GM15510 (cell line): ENCODE measurements around the gene PRR7.

Experiments
- POLR2A ChIP-seq: IDR thresholded peaks from 3 replicates; pipeline ENCODE4 v1.6.1; 2011; ENCODE audit warnings: borderline replicate concordance; ENCODE audit not compliant: insufficient read length; ENCODE audit errors: extremely low read depth

Gene PRR7

DNA sequence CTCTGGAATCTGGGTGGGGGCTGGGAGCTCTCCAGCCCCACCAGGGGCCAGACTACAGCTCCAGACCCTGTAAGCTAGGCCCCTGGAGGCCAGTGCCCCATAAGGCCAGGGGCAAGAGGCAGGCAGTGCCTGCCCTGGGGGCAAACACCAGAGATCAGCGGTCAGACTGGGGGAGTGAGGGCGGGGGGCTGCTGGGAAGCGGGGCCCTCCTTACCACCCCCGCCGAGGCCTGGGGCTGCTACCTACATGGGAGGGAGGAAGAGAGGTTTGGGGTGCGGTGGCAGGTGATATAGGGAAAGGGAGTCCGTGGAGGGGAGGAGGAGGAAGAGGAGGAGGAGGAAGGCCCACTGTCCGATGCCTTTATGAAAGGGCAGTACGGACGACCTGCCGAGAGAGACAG, 12.7 kb downstream of the PRR7 start:
- no peak for TF ChIP-seq POLR2A

DNA sequence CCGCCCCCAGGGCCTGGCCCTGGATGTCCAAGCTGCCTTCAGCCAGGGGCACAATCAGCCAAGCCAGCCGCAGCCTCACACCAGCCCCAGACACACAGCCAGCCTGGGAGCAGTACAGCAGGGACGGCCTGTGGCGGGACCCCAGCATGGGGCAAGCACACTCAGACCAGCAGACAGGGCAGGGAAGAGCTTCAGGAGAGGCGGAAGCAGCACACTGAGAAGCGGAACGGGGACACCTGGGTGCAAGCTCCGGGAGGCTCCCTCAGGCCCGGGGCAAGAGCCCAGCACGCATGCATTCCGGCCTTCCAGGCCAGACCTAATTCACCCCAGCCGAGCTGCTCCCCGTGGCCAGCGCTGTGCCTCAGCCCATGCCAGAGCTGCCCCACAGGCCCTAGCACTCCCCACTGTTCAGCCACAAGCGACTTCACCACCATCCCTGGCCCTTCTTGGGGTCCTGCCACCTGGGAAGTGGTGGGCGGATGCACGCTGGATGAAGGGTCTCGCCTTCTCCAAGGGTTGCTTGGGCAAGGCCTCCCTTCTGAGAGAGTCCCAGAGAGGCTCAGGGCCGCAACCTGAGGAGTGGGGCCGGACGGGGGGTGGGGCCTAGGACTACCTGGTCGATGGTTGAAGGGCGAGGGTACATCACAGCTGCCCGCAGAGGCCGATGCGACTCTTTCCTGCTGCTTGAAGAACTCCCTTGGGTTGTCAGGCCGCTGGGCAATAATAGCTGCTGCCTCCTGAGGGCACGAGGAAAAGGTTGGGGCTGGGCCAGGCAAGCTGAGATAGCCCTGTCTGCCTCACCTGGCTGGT, 13.4 kb downstream of the PRR7 start:
- no peak for TF ChIP-seq POLR2A

DNA sequence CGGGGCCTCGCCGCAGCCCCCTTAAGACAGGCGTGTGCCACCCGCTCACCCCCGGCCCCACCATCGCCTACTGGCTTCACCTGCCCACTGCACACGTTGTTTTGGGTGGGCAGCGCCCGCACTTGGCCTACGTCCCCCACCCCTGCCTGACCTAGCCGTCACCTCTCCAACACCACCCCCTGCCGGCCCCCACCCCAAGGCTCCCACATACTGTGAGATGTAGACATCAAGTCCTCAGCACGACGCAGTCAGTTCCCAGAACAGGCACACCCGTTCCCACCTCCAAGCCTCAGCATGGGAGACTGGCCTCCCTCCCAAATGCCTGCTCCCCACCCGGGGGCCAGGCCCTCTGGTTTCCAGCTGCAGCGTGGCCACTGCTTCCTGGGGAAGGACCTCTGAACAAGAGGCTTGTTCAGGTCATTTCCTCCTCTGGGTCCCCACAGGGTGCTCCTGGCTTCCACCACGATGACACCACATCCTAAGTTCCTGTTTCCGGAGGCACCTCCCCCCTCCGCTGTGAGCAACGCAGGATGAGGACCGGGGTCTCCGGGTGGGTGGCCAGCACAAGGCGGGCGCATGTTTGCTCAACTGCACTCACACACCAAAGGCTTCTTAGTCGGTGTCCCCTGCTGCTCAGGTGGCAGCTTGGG, 15.5 kb downstream of the PRR7 start:
- TF ChIP-seq POLR2A = no peak

DNA sequence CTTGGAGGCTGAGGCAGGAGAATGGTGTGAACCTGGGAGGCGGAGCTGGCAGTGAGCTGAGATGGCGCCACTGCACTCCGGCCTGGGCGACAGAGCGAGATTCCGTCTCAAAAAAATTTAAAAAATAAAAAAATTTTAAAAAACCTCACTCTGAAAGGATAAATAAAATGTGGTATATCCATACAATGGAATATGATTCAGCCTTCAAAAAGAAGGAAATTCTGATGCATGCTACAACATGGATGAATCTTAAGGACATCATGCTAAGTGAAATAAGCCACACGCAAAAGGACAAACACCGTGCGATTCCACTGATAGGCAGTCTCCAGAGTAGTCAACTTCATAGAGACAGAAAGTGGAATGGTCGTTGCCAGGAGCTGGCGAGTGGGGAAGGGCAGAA, 18.4 kb downstream of the PRR7 start:
- TF ChIP-seq POLR2A = no peak

DNA sequence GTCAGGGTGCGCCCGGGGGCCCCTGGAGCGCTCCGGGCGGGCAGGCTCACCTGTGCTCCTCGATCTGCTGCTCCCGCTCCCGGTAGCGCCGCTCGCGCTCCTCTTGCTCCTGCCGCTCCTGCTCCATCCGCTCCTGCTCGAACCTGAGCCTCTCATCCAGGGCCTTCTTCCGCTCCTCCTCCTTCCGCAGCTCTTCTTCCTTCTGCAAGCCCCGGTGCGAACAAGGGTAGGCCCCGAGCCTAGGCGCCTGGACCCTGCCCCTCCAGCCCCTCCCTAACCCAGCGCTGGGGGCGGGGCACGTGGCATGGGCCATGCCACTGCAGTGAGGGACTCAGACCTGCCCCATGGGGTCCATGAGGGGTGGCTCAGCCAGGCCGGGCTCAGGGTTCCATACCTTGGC, 20.2 kb downstream of the PRR7 start:
- no peak for TF ChIP-seq POLR2A

DNA sequence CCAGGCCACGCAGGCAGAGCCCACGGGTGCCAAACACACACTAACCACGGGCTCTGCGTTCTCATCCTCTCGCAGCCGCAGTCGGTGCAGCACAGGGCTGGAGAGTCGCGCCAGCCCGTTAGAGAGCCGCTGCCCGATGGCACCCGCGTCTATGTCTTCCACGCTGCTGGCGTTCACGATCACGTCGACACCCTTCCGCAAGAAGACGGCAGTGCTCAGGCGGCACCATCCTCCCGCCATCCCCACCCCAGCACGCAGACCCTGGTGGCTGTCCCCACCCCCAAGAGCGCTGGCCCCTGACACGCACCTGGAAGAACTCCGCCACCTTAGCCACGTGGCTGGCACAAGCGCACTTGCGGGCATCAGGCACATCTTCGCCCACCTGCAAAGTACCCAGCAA, 20.8 kb downstream of the PRR7 start:
- no peak for TF ChIP-seq POLR2A

DNA sequence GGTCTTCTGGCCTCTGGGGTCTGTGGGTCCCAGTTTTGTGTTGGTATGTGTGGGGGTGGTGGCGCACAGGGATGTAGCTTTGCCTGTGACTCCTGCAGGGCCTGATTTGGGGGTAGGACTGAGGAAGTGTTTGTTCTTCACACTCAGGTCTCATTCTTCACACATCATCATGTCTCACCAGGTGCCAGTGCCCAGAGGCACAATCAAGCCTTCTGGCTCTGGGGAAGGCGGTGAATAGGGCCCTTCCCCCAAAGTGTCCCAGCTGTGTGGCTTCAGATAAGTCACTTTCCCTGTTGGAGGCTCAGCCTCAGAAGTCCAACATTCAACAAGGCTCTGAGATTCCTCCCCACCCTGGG, 21.7 kb downstream of the PRR7 start:
- no peak for TF ChIP-seq POLR2A

DNA sequence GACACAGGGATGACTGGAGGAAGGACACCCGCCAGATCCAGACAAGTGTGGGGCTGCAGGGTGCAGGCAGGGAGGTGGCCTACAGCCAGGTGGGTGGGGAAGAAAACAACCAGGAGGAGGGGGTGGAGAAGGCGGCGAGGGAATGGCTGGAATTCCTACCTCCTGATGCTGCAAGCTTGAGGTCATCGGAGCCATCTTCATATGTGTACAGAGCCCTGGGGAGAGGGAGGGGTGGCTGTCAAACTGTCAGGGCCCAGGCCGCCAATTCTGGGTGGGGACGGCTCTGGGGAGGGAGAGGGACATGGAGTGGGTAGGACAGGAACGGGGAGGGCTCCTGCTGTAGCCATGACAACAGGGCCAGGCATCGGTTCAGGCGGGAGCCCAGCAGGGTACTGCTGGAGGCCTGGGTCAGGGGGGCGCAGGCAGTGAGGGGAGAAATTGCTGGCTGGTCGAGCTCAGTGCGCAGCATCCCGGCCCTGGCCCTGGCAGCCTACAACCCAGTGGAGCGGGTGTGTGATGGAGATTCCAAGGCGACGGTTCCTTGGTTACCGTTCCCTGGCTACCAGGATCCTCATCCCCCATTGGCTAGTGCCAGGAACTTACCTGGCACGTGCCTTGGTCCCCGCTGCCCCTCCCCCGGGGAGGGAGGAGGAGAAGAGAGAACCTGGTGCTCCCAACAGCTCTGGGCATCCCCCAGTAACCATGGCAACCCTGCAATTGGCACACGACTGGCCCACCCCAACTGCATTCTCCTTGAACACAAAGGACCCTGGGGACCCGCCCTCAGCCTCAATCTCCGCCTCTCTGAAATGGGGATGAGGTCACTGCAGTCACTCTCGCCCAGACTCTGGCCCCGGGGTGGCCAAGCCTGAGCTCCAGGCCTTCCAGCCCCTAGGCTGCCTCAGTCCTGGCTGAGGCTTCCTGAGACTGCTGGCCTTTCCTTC, 22.3 kb downstream of the PRR7 start:
- TF ChIP-seq POLR2A = no peak

DNA sequence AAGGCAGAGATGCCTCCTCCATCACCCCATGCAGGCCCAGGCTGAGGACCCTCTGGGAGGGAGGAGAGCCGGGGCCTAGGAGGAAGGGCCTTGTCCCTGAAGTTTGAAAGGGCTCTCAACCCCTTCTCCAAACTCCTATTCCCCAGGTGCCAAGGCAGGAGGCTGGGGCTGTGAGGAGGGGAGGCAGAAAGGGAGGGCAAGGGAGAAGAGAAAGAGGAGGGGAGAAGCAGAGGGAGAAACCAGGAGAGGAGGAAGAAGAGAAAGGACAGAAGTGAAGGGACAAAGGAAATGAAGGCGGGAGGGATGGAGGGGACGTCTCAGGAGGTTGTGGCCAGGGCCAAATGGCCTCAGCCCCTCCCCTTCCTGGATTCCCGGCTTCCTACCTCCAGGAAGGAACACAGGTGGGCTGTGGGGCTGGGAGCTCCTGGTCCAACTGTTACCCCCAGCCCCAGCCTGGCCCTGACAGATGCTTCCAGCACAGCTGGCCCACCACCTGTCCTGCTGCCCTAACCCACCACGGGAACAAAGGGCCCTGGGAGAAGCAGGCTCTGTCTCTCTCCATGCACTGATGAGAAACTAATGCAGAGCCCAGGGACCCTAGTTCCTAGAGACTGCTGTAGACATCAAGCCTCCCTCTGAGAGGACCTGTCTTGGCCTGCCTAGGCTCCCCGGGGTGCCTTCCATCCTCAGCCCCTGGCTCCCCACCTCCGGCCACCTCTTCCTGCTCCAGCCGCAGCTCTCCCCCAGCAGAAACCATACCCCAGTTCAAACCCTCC, 23.3 kb downstream of the PRR7 start:
- TF ChIP-seq POLR2A = no peak

DNA sequence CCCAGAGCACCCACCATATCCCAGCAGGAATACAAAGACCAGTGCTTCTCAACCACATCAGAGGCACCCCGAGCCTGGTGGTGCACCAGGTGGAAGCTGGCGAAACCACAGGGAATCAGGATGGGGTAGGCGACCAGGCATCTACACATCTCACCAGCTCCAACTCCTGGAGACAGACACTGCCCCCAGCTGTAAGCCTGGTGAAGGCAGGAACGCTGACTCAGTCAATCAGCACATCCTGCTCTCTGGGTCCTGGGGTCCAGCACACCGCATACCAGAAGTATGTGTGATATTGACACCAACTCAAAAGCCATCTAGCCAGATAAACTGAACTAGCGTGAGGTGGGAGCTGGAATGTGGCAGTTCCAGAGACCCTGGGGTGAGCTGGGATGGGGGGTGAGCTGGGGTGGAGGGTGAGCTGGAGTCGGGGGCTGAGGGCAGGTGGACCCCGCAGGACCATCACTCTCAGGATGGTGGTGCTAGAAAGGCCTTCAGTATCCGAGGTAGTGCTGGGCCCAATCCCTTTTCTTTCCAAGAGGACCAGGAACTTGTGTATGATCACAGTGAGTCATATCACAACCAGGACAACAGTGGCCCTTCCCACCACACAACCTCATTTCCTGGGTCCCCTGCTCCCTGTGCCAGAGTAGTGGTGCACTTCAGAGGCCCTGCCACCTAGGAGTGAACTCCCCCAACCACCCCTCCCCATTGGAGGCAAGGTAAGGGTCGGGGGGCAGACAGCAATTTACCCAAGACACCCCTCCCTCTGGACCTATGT, 24.3 kb downstream of the PRR7 start:
- no peak for TF ChIP-seq POLR2A

DNA sequence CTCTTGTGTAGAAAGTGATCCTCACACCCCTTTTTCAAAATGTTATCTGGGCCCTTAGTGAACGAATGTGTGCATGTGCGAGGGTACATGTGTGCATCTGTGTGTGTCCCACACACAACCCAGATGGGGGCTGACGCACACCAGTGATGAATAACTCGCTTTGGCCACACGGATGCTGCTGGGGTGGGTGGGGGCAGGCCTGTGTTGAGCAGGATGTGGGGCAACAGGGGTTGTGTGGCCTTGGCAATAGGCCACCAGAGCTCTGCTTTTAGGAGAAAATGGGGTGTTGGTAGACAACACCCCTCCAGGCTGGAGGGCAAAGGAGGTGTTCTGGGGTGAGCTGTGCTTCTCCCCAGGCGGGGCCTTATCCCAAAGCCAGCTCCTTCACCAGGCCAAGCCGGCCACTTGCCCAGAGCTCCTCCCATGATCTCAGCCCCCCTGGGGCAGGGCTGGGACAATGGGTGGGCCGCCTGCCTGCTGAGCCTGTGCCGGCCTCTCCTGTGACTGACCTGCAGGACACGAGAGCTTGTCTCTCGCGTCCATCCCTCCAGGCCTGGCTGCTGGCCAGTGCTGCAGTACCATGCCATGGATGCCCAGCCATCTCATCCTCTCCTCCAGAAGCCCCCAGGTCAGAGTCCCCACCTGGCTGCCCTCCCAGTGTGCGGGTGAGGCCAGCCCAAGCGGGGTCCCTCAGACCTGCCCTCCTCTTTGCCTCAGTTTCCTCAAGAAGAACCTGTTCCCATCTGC, 25.2 kb downstream of the PRR7 start:
- no peak for TF ChIP-seq POLR2A

DNA sequence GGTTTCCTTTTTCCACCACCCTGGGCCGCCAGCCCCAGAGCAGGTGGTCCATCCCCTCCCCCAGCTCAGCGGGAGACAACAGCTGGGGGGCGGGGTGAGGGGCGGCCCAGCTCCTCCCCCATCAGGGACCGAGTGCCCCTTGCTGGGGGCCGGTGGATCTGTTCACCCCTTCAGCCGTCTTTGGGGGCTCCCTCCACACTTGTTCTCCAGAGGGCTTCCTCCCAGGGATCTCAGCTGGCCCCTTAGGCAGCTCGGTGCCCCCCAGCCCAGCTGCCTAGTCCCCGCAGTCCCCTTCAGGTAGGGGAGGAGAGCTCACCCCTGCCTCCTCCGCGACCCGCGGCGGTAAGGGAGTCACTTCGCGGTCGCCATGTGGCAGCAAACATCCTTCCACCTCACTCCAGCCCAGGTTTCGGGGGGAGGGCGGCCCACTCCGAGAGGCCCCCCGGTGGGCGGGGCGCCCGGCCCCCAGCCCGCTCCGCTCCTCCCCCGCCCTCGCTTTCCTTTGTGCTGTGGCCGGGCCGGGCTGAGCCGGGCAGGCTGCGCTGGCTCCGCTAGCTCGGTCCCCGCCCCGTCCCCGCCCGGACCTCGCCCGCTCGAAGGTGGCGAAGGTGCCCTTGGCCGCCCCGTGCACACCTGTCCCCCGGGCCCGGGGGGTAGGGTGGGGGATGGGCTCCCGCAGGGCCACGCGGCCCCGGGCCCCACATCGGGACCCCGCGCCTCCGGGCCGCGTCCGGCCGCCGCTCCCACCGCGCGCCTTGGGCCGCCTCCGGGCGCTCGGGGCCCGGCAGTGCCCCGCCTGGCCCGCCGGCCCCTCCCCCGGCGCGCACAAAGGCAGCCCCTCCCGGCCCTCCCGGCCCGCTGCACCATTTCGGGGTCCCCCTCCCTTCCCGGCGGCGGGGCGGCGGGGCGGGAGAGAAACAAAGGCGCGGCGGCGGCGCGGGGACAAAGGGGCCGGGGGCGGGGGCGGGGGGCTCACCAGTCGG, 26.1 kb downstream of the PRR7 start:
- peak; percentile 49 for TF ChIP-seq POLR2A

DNA sequence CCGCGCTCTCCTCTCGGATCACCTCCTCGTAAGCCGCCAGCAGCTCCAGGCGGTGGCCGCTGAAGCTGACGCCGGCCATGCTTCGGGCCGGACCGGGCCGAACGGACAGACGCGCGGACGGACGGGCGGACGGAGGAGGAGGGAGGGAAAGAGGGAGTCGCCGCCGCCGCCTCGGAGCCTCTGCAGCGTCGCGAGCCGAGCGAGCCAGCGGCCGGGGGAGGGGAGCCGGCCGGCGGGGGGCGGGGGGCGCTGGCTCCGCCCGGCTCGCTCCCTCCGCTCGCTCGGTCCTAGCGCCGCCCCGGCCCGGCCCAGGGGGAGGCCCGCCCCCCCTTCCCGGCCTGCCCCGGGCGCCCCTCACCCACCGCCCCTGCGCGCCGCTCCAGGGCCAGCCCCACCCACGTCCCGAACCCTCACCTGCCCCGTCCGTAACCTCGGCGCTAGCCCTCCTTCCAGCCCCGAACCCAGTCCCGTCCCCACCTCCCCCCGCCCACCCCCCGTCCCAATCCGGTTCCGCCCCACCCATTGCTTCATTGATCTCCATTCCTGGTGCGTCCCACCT, 26.9 kb downstream of the PRR7 start, which contains the start of gene DBN1:
TSS of gene DBN1 (minus strand) at position 192 of the 559 bp plus-strand sequence. CDS start at position 79, 113 bp downstream.
- TF ChIP-seq POLR2A = no peak
